GM23338 (cell line): ENCODE results near the gene QRICH2. TPM values are rescaled to one million over a fixed set of nuclear protein-coding genes. Genes with fewer than 3 reads are reported as not detected.
"Not testable (repeated sequence)": the region's sequence is repeated elsewhere in the genome, so short reads cannot be mapped to it uniquely, and the experiment has no call there.

Experiments used
- ATAC-seq: fragments of 200-7000 bp; cut with Tn5 transposase; 3 replicates; pipeline ENCODE4 v1.9.1; 2020
- DNase-seq: peaks from one replicate; pipeline ENCODE4 v3.0.0-alpha.2; 2015; ENCODE audit warnings: low spot score
- H2AFZ ChIP-seq: fragments of 200-600 bp; sonication (generic); 2 replicates; pipeline ENCODE4 v1.8.0; 2016; ENCODE audit warnings: antibody characterized with exemption, mild to moderate bottlenecking, moderate library complexity
- H3F3A ChIP-seq: fragments of 200-600 bp; sonication (generic); replicated peaks from 2 replicates; pipeline ENCODE4 v1.8.0; 2017; ENCODE audit warnings: antibody characterized with exemption, mixed run types, low read depth
- H3K27ac ChIP-seq: fragments of 200-600 bp; sonication (generic); 2 replicates; pipeline ENCODE4 v1.6.1; 2016; ENCODE audit warnings: low read depth
- H3K27me3 ChIP-seq: fragments of 200-600 bp; sonication (generic); 2 replicates; pipeline ENCODE4 v1.8.0; 2016; ENCODE audit warnings: mild to moderate bottlenecking, mixed run types, moderate library complexity; ENCODE audit not compliant: insufficient read depth
- H3K36me3 ChIP-seq: fragments of 200-600 bp; sonication (generic); 2 replicates; pipeline ENCODE4 v1.8.0; 2016; ENCODE audit warnings: mild to moderate bottlenecking; ENCODE audit not compliant: insufficient read depth
- H3K4me1 ChIP-seq: fragments of 200-600 bp; sonication (generic); 2 replicates; pipeline ENCODE4 v1.8.0; 2016; ENCODE audit warnings: mild to moderate bottlenecking, moderate library complexity; ENCODE audit not compliant: insufficient read depth
- H3K4me2 ChIP-seq: fragments of 200-600 bp; sonication (generic); 2 replicates; pipeline ENCODE4 v1.7.1; 2017; ENCODE audit warnings: mixed run types
- H3K4me3 ChIP-seq: fragments of 200-600 bp; sonication (generic); 2 replicates; pipeline ENCODE4 v1.6.1; 2016; ENCODE audit warnings: mixed run types
- H3K79me2 ChIP-seq: fragments of 200-600 bp; sonication (generic); replicated peaks from 2 replicates; pipeline ENCODE4 v1.8.0; 2017; ENCODE audit warnings: mild to moderate bottlenecking; ENCODE audit not compliant: insufficient read depth
- H3K9me2 ChIP-seq: fragments of 200-600 bp; sonication (generic); 2 replicates; pipeline ENCODE4 v1.8.0; 2017; ENCODE audit not compliant: insufficient read depth
- H4K20me1 ChIP-seq: fragments of 200-600 bp; sonication (generic); replicated peaks from 2 replicates; pipeline ENCODE4 v1.8.0; 2017; ENCODE audit warnings: mild to moderate bottlenecking; ENCODE audit not compliant: insufficient read depth
- H3K27ac Mint-ChIP-seq: 2 replicates; pipeline ENCODE4 v1.8.0; 2020; ENCODE audit warnings: inconsistent platforms, mild to moderate bottlenecking, moderate library complexity, mixed read lengths
- H3K27me3 Mint-ChIP-seq: 3 replicates; pipeline ENCODE4 v1.8.0; 2022; ENCODE audit warnings: low read depth, mild to moderate bottlenecking, moderate library complexity, mixed read lengths, inconsistent platforms; ENCODE audit not compliant: insufficient read depth, poor library complexity
- H3K36me3 Mint-ChIP-seq: 3 replicates; pipeline ENCODE4 v1.8.0; 2021; ENCODE audit warnings: low read depth, mild to moderate bottlenecking, inconsistent platforms, moderate library complexity, mixed read lengths
- H3K4me1 Mint-ChIP-seq: 3 replicates; pipeline ENCODE4 v1.8.0; 2020; ENCODE audit warnings: mild to moderate bottlenecking, inconsistent platforms, mixed read lengths
- H3K4me3 Mint-ChIP-seq: 3 replicates; pipeline ENCODE4 v1.8.0; 2021; ENCODE audit warnings: moderate library complexity, mild to moderate bottlenecking, inconsistent platforms, mixed read lengths
- H3K9me3 Mint-ChIP-seq: 3 replicates; pipeline ENCODE4 v1.8.0; 2020; ENCODE audit warnings: moderate library complexity, mild to moderate bottlenecking, inconsistent platforms, mixed read lengths
- CREB1 ChIP-seq: fragments of 250-450 bp; sonication (Bioruptor Pico); IDR thresholded peaks from 2 replicates; pipeline ENCODE4 v1.5.0; 2020; ENCODE audit warnings: low read depth, mild to moderate bottlenecking, moderate library complexity
- CTCF ChIP-seq, 2 experiments: fragments of 200-600 bp in 1 of 2; sonication (generic) in 1 of 2; conservative IDR thresholded peaks; 2 replicates each; pipeline versions ENCODE4 v1.5.1 to v1.6.1; 2016 to 2017; ENCODE audit warnings: antibody characterized with exemption in 2 of 2, low read depth in 2 of 2, mild to moderate bottlenecking in 2 of 2, moderate library complexity in 1 of 2
- ETS1 ChIP-seq: IDR thresholded peaks from 2 replicates; pipeline ENCODE4 v1.6.1; 2016; ENCODE audit warnings: antibody characterized with exemption
- EZH2 ChIP-seq: fragments of 200-600 bp; sonication (generic); IDR thresholded peaks from one replicate; pipeline ENCODE4 v1.8.0; 2017; ENCODE audit warnings: antibody characterized with exemption, mild to moderate bottlenecking, low read depth; ENCODE audit not compliant: unreplicated experiment
- STAT1 ChIP-seq: IDR thresholded peaks from one replicate; pipeline ENCODE4 v1.6.1; 2016; ENCODE audit warnings: antibody characterized with exemption; ENCODE audit not compliant: unreplicated experiment
- ZNF114 ChIP-seq: fragments of 250-450 bp; sonication (Bioruptor Pico); IDR thresholded peaks from 2 replicates; pipeline ENCODE4 v1.5.0; 2020; ENCODE audit warnings: mild to moderate bottlenecking, moderate library complexity
- ZNF331 ChIP-seq: fragments of 250-450 bp; sonication (Bioruptor Pico); IDR thresholded peaks from 2 replicates; pipeline ENCODE4 v1.5.0; 2020; ENCODE audit warnings: low read depth, mild to moderate bottlenecking, moderate library complexity
- polyA plus RNA-seq: library from polyadenylated mRNA; unstranded; fragments of >200 nt; fragmentation: Nextera tagmentation; extraction: Ambion mirVana; gene quantifications from 2 replicates; pipeline ENCODE4 v1.2.1, GENCODE V29; 2016
- total RNA-seq: library from RNA; depleted of rRNA; stranded (reverse); fragments of >200 nt; shearing (Covaris generic); gene quantifications from 2 replicates; pipeline ENCODE4 v1.2.3, GENCODE V29; 2014

The QRICH2 gene
- total and polyA plus RNA-seq, 2 experiments from 2014 or later = 2.2 to 3.7 TPM

GRCh38 chr17:76253841-76254240 lies 54.2 kb downstream of the QRICH2 start:
- Histone ChIP-seq H3K27me3 (no peaks in the 10 kb centered on the region), H3F3A (no peaks in the 10 kb centered on the region), H3K4me2 (no peak overlapping the region), H3K27ac (no peak overlapping the region), H3K36me3 (no peaks in the 10 kb centered on the region), H4K20me1 (no peaks in the 10 kb centered on the region), H2AFZ (no peak overlapping the region), H3K4me3 (no peak overlapping the region), H3K9me2 (no peaks in the 10 kb centered on the region), H3K4me1 (no peaks in the 10 kb centered on the region), H3K79me2 (no peaks in the 10 kb centered on the region)
- no peak for DNase-seq
- TF ChIP-seq ZNF331 (CRISPR knock-in tag) (no peak), CTCF (conservative IDR thresholded peaks at IDR 0.05; ENCODE audit: low read depth in 2 of 2) (no peak), ETS1 (no peak), EZH2 (no peak), CREB1 (CRISPR knock-in tag) (no peak), STAT1 (no peak), ZNF114 (CRISPR knock-in tag) (no peak)
- no peak overlapping the region for H3K4me3 Mint-ChIP-seq
- no peak for ATAC-seq
- H3K27me3 Mint-ChIP-seq = peaks cover 8% of the 10 kb centered on the region
- no peak overlapping the region; the same call in 1 of the 2 replicates for H3K27ac Mint-ChIP-seq
- H3K4me1 Mint-ChIP-seq = peaks cover 4% of the 10 kb centered on the region; the same call in 2 of the 3 replicates
- H3K36me3 Mint-ChIP-seq = 0 out of 3 replicates have a peak, but pooled peaks cover 2% of the 10 kb centered on the region
- no peaks in the 10 kb centered on the region for H3K9me3 Mint-ChIP-seq

- H3K4me3 Mint-ChIP-seq, H3K9me3 Mint-ChIP-seq, H4K20me1 ChIP-seq, H3K4me2 ChIP-seq, ATAC-seq, H2AFZ ChIP-seq, H3K36me3 ChIP-seq, H3K27me3 ChIP-seq, DNase-seq, H3K4me3 ChIP-seq, H3F3A ChIP-seq, H3K27ac ChIP-seq, H3K79me2 ChIP-seq, H3K36me3 Mint-ChIP-seq, H3K4me1 Mint-ChIP-seq, H3K27ac Mint-ChIP-seq, H3K9me2 ChIP-seq, H3K4me1 ChIP-seq: not testable (repeated sequence)
- H3K27me3 Mint-ChIP-seq = peaks cover 10% of the 10 kb centered on the region
Observed at GRCh38 chr17:76252967-76253766, 54.9 kb downstream of the QRICH2 start.
